ENCODE results near the gene PANK2. TPM values are rescaled to one million over a fixed set of nuclear protein-coding genes. Genes with fewer than 3 reads are reported as not detected.

Gene PANK2
- total and polyA plus RNA-seq, 4 experiments from 2014 or later: 48.5 to 80.5 (median 62.9) TPM

DNA sequence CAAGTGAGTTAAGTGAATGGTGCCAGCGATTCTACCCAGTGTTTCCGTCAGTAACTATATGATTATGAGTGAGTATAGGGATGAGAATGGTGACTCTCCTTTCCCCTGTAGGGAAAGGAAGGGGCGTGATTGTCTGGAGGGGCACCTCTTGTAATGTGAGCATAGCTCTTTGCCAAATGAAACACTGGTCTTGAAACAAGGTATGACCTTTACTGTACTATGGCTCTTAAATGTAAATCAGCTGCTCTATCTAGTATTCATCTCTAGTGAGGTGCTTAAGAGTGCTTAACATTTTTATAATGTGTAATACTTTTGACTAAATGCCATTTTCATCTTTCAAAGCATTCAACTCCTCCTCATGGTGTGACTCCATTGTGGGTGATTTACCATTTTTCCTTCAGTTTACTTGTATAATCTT is 11.0 kb downstream of the PANK2 start:
- ChIA-PET POLR2A (ENCODE audit: partially characterized antibody) (interaction anchor here (2.1 kb wide), 1 partner anchor 9 kb away, joined by 6 read pairs; no protein-coding TSS in a partner anchor), CTCF (ENCODE audit: partially characterized antibody) (interaction anchor here (1.3 to 1.5 kb wide), 2 partner anchors 12 to 185 kb away, joined by 5 read pairs; no protein-coding TSS in a partner anchor)
- no peak overlapping the region for H3K27ac ChIP-seq (ENCODE audit: low read depth, low read length)

DNA sequence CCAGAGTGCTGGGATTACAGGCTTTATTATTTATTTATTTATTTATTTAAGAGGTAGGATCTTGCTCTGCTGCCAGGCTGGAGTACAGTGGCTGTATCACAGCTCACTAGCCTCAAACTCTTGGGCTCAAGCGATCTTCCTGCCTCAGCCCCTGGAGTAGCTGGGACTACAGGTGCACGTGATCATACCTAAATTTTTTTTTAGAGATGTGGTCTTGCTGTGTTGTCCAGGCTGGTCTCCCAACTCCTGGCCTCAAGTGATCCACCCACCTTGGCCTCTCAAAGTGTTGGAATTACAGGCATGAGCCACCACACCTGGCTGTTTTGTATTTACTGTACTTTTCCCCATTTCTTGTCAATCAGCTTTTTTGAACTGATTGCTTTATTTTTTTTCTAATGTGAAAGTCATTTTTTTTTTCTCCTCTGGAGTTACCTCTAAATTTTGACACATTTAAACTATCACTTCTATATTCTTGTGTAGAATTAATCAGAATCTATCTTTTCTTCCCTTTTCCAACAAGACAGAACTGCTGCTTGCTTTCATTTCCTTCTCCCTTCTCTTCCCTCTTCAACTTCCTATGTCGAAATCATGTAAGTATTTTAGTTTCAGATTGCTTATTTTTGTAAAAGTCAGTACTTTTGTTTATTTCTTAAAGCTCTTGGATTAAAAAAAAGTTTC is 12.0 kb downstream of the PANK2 start:
- H3K9me3 ChIP-seq (ENCODE audit: control insufficient read depth in 1 of 2, low read length in 2 of 2): no peaks in the 10 kb centered on the region
- intact Hi-C loops (cut with micrococcal nuclease): no loop called here
- POLR2A ChIA-PET (ENCODE audit: partially characterized antibody): interaction anchor here (1.3 to 2.1 kb wide), 4 partner anchors 10 to 102 kb away, joined by 3 to 6 read pairs (median 4); no protein-coding TSS in a partner anchor
- H3K4me1 ChIP-seq (ENCODE audit: insufficient read depth, low read length): peaks cover 91% of the 10 kb centered on the region
- CTCF ChIA-PET (ENCODE audit: partially characterized antibody): interaction anchor here (0.8 to 1.3 kb wide), 2 partner anchors 13 to 132 kb away, joined by 3 to 5 read pairs; no protein-coding TSS in a partner anchor
- no peaks in the 10 kb centered on the region for H3K36me3 ChIP-seq (ENCODE audit: insufficient read depth, low read length)
- H3K36me3 Mint-ChIP-seq: peaks cover 6 to 9% of the 10 kb centered on the region in 2 donors
- peaks cover 44 to 92% (median 69%) of the 10 kb centered on the region in 4 donors for H3K4me1 Mint-ChIP-seq
- no peak for DNase-seq
- H3K27ac ChIP-seq (ENCODE audit: low read depth, low read length): peak overlapping the region; percentile 20
- H3K4me3 Mint-ChIP-seq: peak overlapping the region; percentile 1 to 83 (median 51)
- no peaks in the 10 kb centered on the region for H3K27me3 Mint-ChIP-seq
- H3K27ac Mint-ChIP-seq: peak overlapping the region; percentile 32 to 84 (median 51)
- no peaks in the 10 kb centered on the region for H3K27me3 ChIP-seq (ENCODE audit: insufficient read depth, low read length)
- H3K4me3 ChIP-seq (ENCODE audit: low read length in 2 of 2): no peak overlapping the region
- peaks cover 0 to 2% (median 0%) of the 10 kb centered on the region in 8 donors for H3K9me3 Mint-ChIP-seq

More for the DNA sequence above, 11.0 kb downstream of the PANK2 start:
- Mint-ChIP-seq H3K27ac (peak overlapping the region; percentile 65 to 88 (median 77)), H3K36me3 (peaks cover 9 to 13% of the 10 kb centered on the region in 2 donors), H3K4me1 (peaks cover 48 to 94% (median 73%) of the 10 kb centered on the region in 4 donors), H3K27me3 (no peaks in the 10 kb centered on the region), H3K9me3 (peaks cover 0 to 2% (median 0%) of the 10 kb centered on the region in 8 donors), H3K4me3 (peak overlapping the region in 7 of 8 donors; percentile 49 to 83 (median 59))
- no peaks in the 10 kb centered on the region for H3K9me3 ChIP-seq (ENCODE audit: control insufficient read depth in 1 of 2, low read length in 2 of 2)
- peaks cover 95% of the 10 kb centered on the region for H3K4me1 ChIP-seq (ENCODE audit: insufficient read depth, low read length)
- no peaks in the 10 kb centered on the region for H3K27me3 ChIP-seq (ENCODE audit: insufficient read depth, low read length)
- no peak overlapping the region for H3K4me3 ChIP-seq (ENCODE audit: low read length in 2 of 2)
- intact Hi-C loops (cut with micrococcal nuclease): no loop called here
- DNase-seq: no peak
- H3K36me3 ChIP-seq (ENCODE audit: insufficient read depth, low read length): no peaks in the 10 kb centered on the region

DNA sequence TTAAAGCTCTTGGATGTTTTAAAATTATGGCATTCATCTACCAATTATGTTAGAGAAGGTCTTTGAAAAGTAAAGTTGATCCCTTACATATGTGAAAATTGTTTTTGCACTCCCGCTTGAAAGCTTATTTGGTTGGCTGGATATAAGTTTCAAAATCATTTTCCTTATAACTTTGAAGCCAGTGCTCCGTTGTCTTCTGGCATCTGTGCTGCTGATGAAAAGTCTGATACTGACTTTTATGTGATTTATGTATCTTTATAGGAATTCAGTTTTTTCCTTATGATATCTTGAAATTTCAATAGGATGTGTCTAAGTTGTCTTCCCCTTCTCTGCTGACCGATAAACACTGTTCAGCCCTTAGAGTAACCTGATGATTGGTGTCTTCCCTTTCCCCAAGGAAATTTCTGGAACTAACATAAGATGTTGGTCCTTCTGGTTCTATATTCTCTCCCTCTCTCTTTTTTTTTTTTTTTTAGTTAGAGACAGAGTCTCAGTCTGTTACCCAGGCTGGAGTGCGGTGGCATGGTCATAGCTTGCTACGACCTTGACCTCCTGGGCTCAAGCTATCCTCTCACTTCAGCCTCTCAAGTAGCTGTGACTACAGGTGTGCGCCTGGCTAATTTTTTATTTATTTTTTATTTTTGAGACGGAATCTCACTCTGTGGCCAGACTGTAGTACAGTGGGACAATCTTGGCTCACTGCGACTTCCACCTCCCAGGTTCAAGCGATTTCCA is 12.7 kb downstream of the PANK2 start:
- Histone ChIP-seq H3K27ac (ENCODE audit: low read depth, low read length) (peak overlapping the region; percentile 20), H3K9me3 (ENCODE audit: control insufficient read depth in 1 of 2, low read length in 2 of 2) (no peaks in the 10 kb centered on the region), H3K4me3 (ENCODE audit: low read length in 2 of 2) (no peak overlapping the region), H3K36me3 (ENCODE audit: insufficient read depth, low read length) (no peaks in the 10 kb centered on the region), H3K4me1 (ENCODE audit: insufficient read depth, low read length) (peaks cover 90% of the 10 kb centered on the region), H3K27me3 (ENCODE audit: insufficient read depth, low read length) (no peaks in the 10 kb centered on the region)
- H3K27ac Mint-ChIP-seq: peak overlapping the region in 6 of 7 donors; percentile 32 to 90 (median 72)
- H3K4me1 Mint-ChIP-seq: peaks cover 42 to 92% (median 67%) of the 10 kb centered on the region in 4 donors
- H3K36me3 Mint-ChIP-seq: peaks cover 3 to 8% of the 10 kb centered on the region in 2 donors
- H3K9me3 Mint-ChIP-seq: peaks cover 0 to 2% (median 0%) of the 10 kb centered on the region in 8 donors
- intact Hi-C loops (cut with micrococcal nuclease): no loop called here
- POLR2A ChIA-PET (ENCODE audit: partially characterized antibody): interaction anchor here (1.3 to 2.1 kb wide), 4 partner anchors 11 to 103 kb away, joined by 3 to 6 read pairs (median 4); no protein-coding TSS in a partner anchor
- peak overlapping the region in 6 of 8 donors; percentile 1 to 83 (median 59) for H3K4me3 Mint-ChIP-seq
- no peaks in the 10 kb centered on the region for H3K27me3 Mint-ChIP-seq
- DNase-seq: no peak
- CTCF ChIA-PET (ENCODE audit: partially characterized antibody): interaction anchor here (0.8 kb wide), 1 partner anchor 133 kb away, joined by 3 read pairs; no protein-coding TSS in a partner anchor

DNA sequence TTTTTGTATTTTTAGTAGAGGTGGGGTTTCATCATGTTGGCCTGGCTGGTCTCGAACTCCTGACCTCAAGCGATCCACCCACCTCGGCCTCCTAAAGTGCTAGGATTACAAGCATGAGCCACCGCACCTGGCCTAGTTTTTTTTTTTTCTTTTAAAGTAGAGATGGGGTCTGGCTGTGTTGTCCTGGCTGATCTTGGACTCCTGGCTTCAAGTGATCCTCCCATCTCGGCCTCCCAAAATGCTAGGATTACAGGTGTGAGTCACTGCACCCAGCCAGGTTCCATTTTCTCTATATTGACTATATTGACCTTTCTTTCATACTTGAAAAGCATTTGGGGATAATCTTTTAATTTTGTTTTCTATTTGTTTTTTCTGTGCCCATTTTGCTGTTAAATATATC is 13.3 kb downstream of the PANK2 start:
- H3K4me1 ChIP-seq (ENCODE audit: insufficient read depth, low read length): peaks cover 90% of the 10 kb centered on the region
- H3K27ac ChIP-seq (ENCODE audit: low read depth, low read length): no peak overlapping the region
- Mint-ChIP-seq H3K9me3 (peaks cover 0 to 2% (median 0%) of the 10 kb centered on the region in 8 donors), H3K27ac (peak overlapping the region in 6 of 7 donors; percentile 41 to 75 (median 56)), H3K4me1 (peaks cover 43 to 92% (median 65%) of the 10 kb centered on the region in 4 donors), H3K36me3 (peaks cover 0 to 6% of the 10 kb centered on the region in 2 donors), H3K4me3 (peak overlapping the region in 5 of 8 donors; percentile 2 to 39 (median 8)), H3K27me3 (no peaks in the 10 kb centered on the region)
- H3K9me3 ChIP-seq (ENCODE audit: control insufficient read depth in 1 of 2, low read length in 2 of 2): no peaks in the 10 kb centered on the region
- no peak overlapping the region for H3K4me3 ChIP-seq (ENCODE audit: low read length in 2 of 2)
- intact Hi-C loops (cut with micrococcal nuclease): no loop called here
- ChIA-PET POLR2A (ENCODE audit: partially characterized antibody) (interaction anchor here (1.2 kb wide), 1 partner anchor 13 kb away, joined by 3 read pairs; the partner anchor contains the start of gene PANK2), CTCF (ENCODE audit: partially characterized antibody) (no interaction called here)
- DNase-seq: no peak
- no peaks in the 10 kb centered on the region for H3K27me3 ChIP-seq (ENCODE audit: insufficient read depth, low read length)
- no peaks in the 10 kb centered on the region for H3K36me3 ChIP-seq (ENCODE audit: insufficient read depth, low read length)

GRCh38 chr20:3904224-3904623 is 15.0 kb downstream of the PANK2 start:
- Histone ChIP-seq H3K27ac (ENCODE audit: low read depth, low read length) (no peak overlapping the region), H3K36me3 (ENCODE audit: insufficient read depth, low read length) (peaks cover 13% of the 10 kb centered on the region), H3K27me3 (ENCODE audit: insufficient read depth, low read length) (no peaks in the 10 kb centered on the region), H3K4me3 (ENCODE audit: low read length in 2 of 2) (no peak overlapping the region), H3K4me1 (ENCODE audit: insufficient read depth, low read length) (peaks cover 86% of the 10 kb centered on the region), H3K9me3 (ENCODE audit: control insufficient read depth in 1 of 2, low read length in 2 of 2) (no peaks in the 10 kb centered on the region)
- peaks cover 0 to 4% (median 0%) of the 10 kb centered on the region in 8 donors for H3K9me3 Mint-ChIP-seq
- ChIA-PET POLR2A (ENCODE audit: partially characterized antibody) (no interaction called here), CTCF (ENCODE audit: partially characterized antibody) (interaction anchor here (0.8 kb wide), 1 partner anchor 9 kb away, joined by 3 read pairs; no protein-coding TSS in a partner anchor)
- intact Hi-C loops (cut with micrococcal nuclease): no loop called here
- no peaks in the 10 kb centered on the region for H3K27me3 Mint-ChIP-seq
- H3K36me3 Mint-ChIP-seq: peaks cover 15 to 22% of the 10 kb centered on the region in 2 donors
- H3K27ac Mint-ChIP-seq: peak overlapping the region in 4 of 7 donors; percentile 28 to 62 (median 41)
- H3K4me1 Mint-ChIP-seq: peaks cover 52 to 92% (median 68%) of the 10 kb centered on the region in 4 donors
- DNase-seq: no peak
- no peak overlapping the region for H3K4me3 Mint-ChIP-seq

DNA sequence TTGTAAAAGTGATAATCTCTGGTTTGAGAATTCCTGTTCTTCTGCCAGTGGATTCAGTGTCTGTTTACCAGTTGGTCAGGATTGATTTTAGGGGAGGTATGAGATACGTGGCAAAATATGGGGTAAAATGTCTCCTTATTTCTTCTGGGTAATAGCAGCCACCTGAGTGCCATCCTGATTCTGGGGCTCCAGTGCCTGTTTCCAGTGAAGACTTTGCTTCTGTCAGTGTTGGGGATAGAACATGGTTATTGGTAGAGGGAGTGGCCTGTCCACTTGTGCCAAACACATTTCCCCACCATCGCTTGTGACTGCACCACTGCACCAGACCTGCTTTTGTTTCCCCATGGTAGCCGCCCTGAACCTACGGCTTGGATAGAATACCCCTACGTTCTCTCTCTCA is 15.7 kb downstream of the PANK2 start:
- peaks cover 0 to 4% (median 0%) of the 10 kb centered on the region in 8 donors for H3K9me3 Mint-ChIP-seq
- H3K27me3 ChIP-seq (ENCODE audit: insufficient read depth, low read length): no peaks in the 10 kb centered on the region
- peak overlapping the region in 5 of 8 donors; percentile 11 to 64 (median 29) for H3K4me3 Mint-ChIP-seq
- no peak overlapping the region for H3K27ac ChIP-seq (ENCODE audit: low read depth, low read length)
- ChIA-PET CTCF (ENCODE audit: partially characterized antibody) (interaction anchor here (0.8 kb wide), 1 partner anchor 85 kb away, joined by 3 read pairs; no protein-coding TSS in a partner anchor), POLR2A (ENCODE audit: partially characterized antibody) (no interaction called here)
- no peak for DNase-seq
- peak overlapping the region in 6 of 7 donors; percentile 2 to 84 (median 47) for H3K27ac Mint-ChIP-seq
- no peak overlapping the region for H3K4me3 ChIP-seq (ENCODE audit: low read length in 2 of 2)
- intact Hi-C loops (cut with micrococcal nuclease): loop anchor here (5.0 kb wide), 2 partner anchors 87 to 107 kb away; no protein-coding TSS in a partner anchor
- H3K4me1 Mint-ChIP-seq: peaks cover 48 to 86% (median 64%) of the 10 kb centered on the region in 4 donors
- no peaks in the 10 kb centered on the region for H3K9me3 ChIP-seq (ENCODE audit: control insufficient read depth in 1 of 2, low read length in 2 of 2)
- peaks cover 80% of the 10 kb centered on the region for H3K4me1 ChIP-seq (ENCODE audit: insufficient read depth, low read length)
- no peaks in the 10 kb centered on the region for H3K27me3 Mint-ChIP-seq
- peaks cover 14% of the 10 kb centered on the region for H3K36me3 ChIP-seq (ENCODE audit: insufficient read depth, low read length)
- H3K36me3 Mint-ChIP-seq: peaks cover 15 to 24% of the 10 kb centered on the region in 2 donors

Measured in CD4-positive, alpha-beta memory T cell (primary cell).